Measurements from ENCODE around the gene FLOT1.

GRCh38 chr6:30703011-30703410 lies 39.5 kb downstream of the FLOT1 start:
- TF ChIP-seq CTCF (conservative IDR thresholded peaks at IDR 0.05; ENCODE audit: low read length) = no peak
- TF ChIP-seq EZH2phosphoT487 (IDR thresholded peaks at IDR 0.05; ENCODE audit: borderline replicate concordance, low read depth, low read length) = no peak
